H9 (cell line): Measurements from ENCODE around the gene CELF5. TPM values are rescaled to one million over a fixed set of nuclear protein-coding genes. Genes with fewer than 3 reads are reported as not detected.

Experiments used
- DNase-seq: peaks from one replicate; pipeline ENCODE4 v3.0.0-alpha.2; 2017
- H2AFZ ChIP-seq: one replicate; pipeline ENCODE4 v1.6.1; 2013; ENCODE audit warnings: mild to moderate bottlenecking, low read length, control low read depth, moderate library complexity
- H2AK5ac ChIP-seq: 2 replicates; pipeline ENCODE4 v1.6.1; 2013; ENCODE audit warnings: low read length, control low read depth, mixed read lengths; ENCODE audit not compliant: insufficient read length
- H2BK120ac ChIP-seq: one replicate; pipeline ENCODE4 v1.6.1; 2013; ENCODE audit warnings: low read depth, mild to moderate bottlenecking, low read length, control low read depth, inconsistent platforms; ENCODE audit not compliant: poor library complexity, severe bottlenecking
- H2BK12ac ChIP-seq: 2 replicates; pipeline ENCODE4 v1.6.1; 2013; ENCODE audit warnings: low read length, control low read depth, mixed read lengths, low read depth; ENCODE audit not compliant: insufficient read length
- H2BK15ac ChIP-seq: 2 replicates; pipeline ENCODE4 v1.6.1; 2013; ENCODE audit warnings: low read depth, low read length, control low read depth
- H2BK20ac ChIP-seq: one replicate; pipeline ENCODE4 v1.6.1; 2013; ENCODE audit warnings: low read depth, mild to moderate bottlenecking, low read length, control low read depth, inconsistent platforms; ENCODE audit not compliant: poor library complexity, severe bottlenecking
- H2BK5ac ChIP-seq: 2 replicates; pipeline ENCODE4 v1.6.1; 2013; ENCODE audit warnings: low read length, control low read depth, mixed read lengths; ENCODE audit not compliant: insufficient read length
- H3K14ac ChIP-seq: 2 replicates; pipeline ENCODE4 v1.6.1; 2013; ENCODE audit warnings: low read length, control low read depth; ENCODE audit not compliant: insufficient read depth
- H3K18ac ChIP-seq: 2 replicates; pipeline ENCODE4 v1.6.1; 2013; ENCODE audit warnings: low read depth, mild to moderate bottlenecking, mixed read lengths, low read length, control low read depth; ENCODE audit not compliant: insufficient read length
- H3K23ac ChIP-seq: 2 replicates; pipeline ENCODE4 v1.6.1; 2013; ENCODE audit warnings: low read length, control low read depth, mixed read lengths, low read depth; ENCODE audit not compliant: insufficient read length
- H3K23me2 ChIP-seq: 2 replicates; pipeline ENCODE4 v1.6.1; 2013; ENCODE audit warnings: low read depth, mild to moderate bottlenecking, mixed read lengths, low read length, control low read depth; ENCODE audit not compliant: insufficient read length, poor library complexity, severe bottlenecking
- H3K27ac ChIP-seq: 2 replicates; pipeline ENCODE4 v1.5.1; 2013; ENCODE audit warnings: low read length, control low read depth, mixed read lengths, low read depth; ENCODE audit not compliant: insufficient read length
- H3K27me3 ChIP-seq: 2 replicates; pipeline ENCODE4 v1.6.1; 2013; ENCODE audit warnings: low read length, control low read depth, inconsistent platforms; ENCODE audit not compliant: insufficient read depth
- H3K4ac ChIP-seq: 2 replicates; pipeline ENCODE4 v1.6.1; 2013; ENCODE audit warnings: low read depth, mild to moderate bottlenecking, control low read depth, inconsistent platforms, low read length, moderate library complexity
- H3K4me1 ChIP-seq: 2 replicates; pipeline ENCODE4 v1.6.1; 2013; ENCODE audit warnings: low read length, control low read depth, inconsistent platforms; ENCODE audit not compliant: insufficient read depth
- H3K4me2 ChIP-seq: 2 replicates; pipeline ENCODE4 v1.6.1; 2013; ENCODE audit warnings: low read length, control low read depth, mixed read lengths; ENCODE audit not compliant: insufficient read length, insufficient read depth
- H3K56ac ChIP-seq: 2 replicates; pipeline ENCODE4 v1.6.1; 2013; ENCODE audit warnings: low read depth, mild to moderate bottlenecking, mixed read lengths, low read length, control low read depth; ENCODE audit not compliant: insufficient read length
- H3K79me1 ChIP-seq: 2 replicates; pipeline ENCODE4 v1.6.1; 2013; ENCODE audit warnings: low read depth, mild to moderate bottlenecking, moderate library complexity, low read length, control low read depth, inconsistent platforms; ENCODE audit not compliant: insufficient read depth, poor library complexity, severe bottlenecking
- H3K79me2 ChIP-seq: 2 replicates; pipeline ENCODE4 v1.6.1; 2013; ENCODE audit warnings: low read length, control low read depth, inconsistent platforms; ENCODE audit not compliant: insufficient read depth
- H3K9ac ChIP-seq: 2 replicates; pipeline ENCODE4 v1.6.1; 2013; ENCODE audit warnings: low read length, control low read depth, mixed read lengths; ENCODE audit not compliant: insufficient read length; ENCODE audit errors: extremely low read depth
- H3K9me3 ChIP-seq: one replicate; pipeline ENCODE4 v1.6.1; 2013; ENCODE audit warnings: low read depth, low read length, inconsistent platforms; ENCODE audit not compliant: control insufficient read depth
- H3T11ph ChIP-seq: one replicate; pipeline ENCODE4 v1.6.1; 2013; ENCODE audit warnings: mild to moderate bottlenecking, low read length, control low read depth, inconsistent platforms
- H4K20me1 ChIP-seq: one replicate; pipeline ENCODE4 v1.6.1; 2013; ENCODE audit not compliant: control insufficient read depth, insufficient read length, insufficient read depth
- H4K5ac ChIP-seq: 2 replicates; pipeline ENCODE4 v1.6.1; 2013; ENCODE audit warnings: low read depth, mild to moderate bottlenecking, mixed read lengths, low read length, control low read depth; ENCODE audit not compliant: insufficient read length
- H4K8ac ChIP-seq: replicated peaks from 2 replicates; pipeline ENCODE4 v1.6.1; 2013; ENCODE audit warnings: low read length, control low read depth, mixed read lengths, low read depth; ENCODE audit not compliant: insufficient read length
- H4K91ac ChIP-seq: 2 replicates; pipeline ENCODE4 v1.6.1; 2013; ENCODE audit warnings: low read depth, mild to moderate bottlenecking, moderate library complexity, mixed read lengths, low read length, control low read depth; ENCODE audit not compliant: insufficient read length
- H3K27ac Mint-ChIP-seq, 3 experiments: 2 replicates in 2 of 3; 3 replicates in 1 of 3; pipeline ENCODE4 v1.8.0; 2020 to 2021; ENCODE audit warnings: mixed read lengths in 3 of 3, mild to moderate bottlenecking in 1 of 3, moderate library complexity in 1 of 3
- H3K27me3 Mint-ChIP-seq: 2 replicates; pipeline ENCODE4 v1.8.0; 2021; ENCODE audit warnings: low read depth, mild to moderate bottlenecking, moderate library complexity, mixed read lengths
- H3K36me3 Mint-ChIP-seq, 3 experiments: 2 replicates in 2 of 3; 3 replicates in 1 of 3; pipeline ENCODE4 v1.8.0; 2020 to 2021; ENCODE audit warnings: low read depth in 3 of 3, mixed read lengths in 3 of 3; ENCODE audit not compliant: insufficient read depth in 1 of 3
- H3K4me1 Mint-ChIP-seq, 2 experiments: 2 replicates each; pipeline ENCODE4 v1.8.0; 2020; ENCODE audit warnings: mixed read lengths in 2 of 2
- H3K4me3 Mint-ChIP-seq, 2 experiments: 2 replicates in 1 of 2; 3 replicates in 1 of 2; pipeline ENCODE4 v1.8.0; 2020 to 2021; ENCODE audit warnings: mild to moderate bottlenecking in 2 of 2, mixed read lengths in 2 of 2, moderate library complexity in 1 of 2
- H3K9me3 Mint-ChIP-seq, 2 experiments: 2 replicates in 1 of 2; 3 replicates in 1 of 2; pipeline ENCODE4 v1.8.0; 2020; ENCODE audit warnings: mild to moderate bottlenecking in 2 of 2, mixed read lengths in 2 of 2, moderate library complexity in 1 of 2
- CTCF ChIP-seq: fragments of 200-600 bp; sonication (generic); conservative IDR thresholded peaks from 3 replicates; pipeline ENCODE4 v1.8.0; 2021; ENCODE audit warnings: antibody characterized with exemption, mild to moderate bottlenecking
- WGBS: extraction: QIAGEN DNeasy Blood & Tissue Kit; methylation state at CpG from one replicate; pipeline ENCODE4 v1.1.7; 2013; ENCODE audit warnings: missing lambda C conversion rate, low lambda C conversion rate, mixed read lengths; ENCODE audit not compliant: insufficient read length; ENCODE audit errors: extremely low coverage; 5-methylcytosine and 5-hydroxymethylcytosine counted together
- total RNA-seq: library from RNA; stranded (reverse); gene quantifications from 2 replicates; pipeline ENCODE4 v1.2.1, GENCODE V29; 2021

Gene CELF5
- total RNA-seq, 1 experiment from 2014 or later = 4.8 TPM

- Histone ChIP-seq H3K56ac (no peak overlapping the region), H3K27me3 (no peaks in the 10 kb centered on the region), H2BK120ac (no peak overlapping the region), H2BK12ac (no peak overlapping the region), H2AFZ (no peak overlapping the region), H3K9me3 (no peaks in the 10 kb centered on the region), H3K79me2 (no peaks in the 10 kb centered on the region), H3K9ac (no peak overlapping the region), H3K23me2 (no peaks in the 10 kb centered on the region), H2BK5ac (no peak overlapping the region), H4K20me1 (no peaks in the 10 kb centered on the region), H3K79me1 (no peaks in the 10 kb centered on the region), H3K4me1 (no peaks in the 10 kb centered on the region), H3K4ac (no peak overlapping the region), H3T11ph (no peak overlapping the region), H2AK5ac (no peak overlapping the region), H2BK15ac (no peak overlapping the region), H3K18ac (no peak overlapping the region), H4K91ac (no peak overlapping the region), H4K5ac (no peak overlapping the region), H3K23ac (no peak overlapping the region), H2BK20ac (no peak overlapping the region), H4K8ac (no peak overlapping the region), H3K14ac (no peak overlapping the region), H3K27ac (no peak overlapping the region), H3K4me2 (no peak overlapping the region)
- DNase-seq = no peak
- no peaks in the 10 kb centered on the region for H3K36me3 Mint-ChIP-seq
- H3K27ac Mint-ChIP-seq = no peak overlapping the region
- no CpG with 5 or more reads among the region's 11 CpGs for WGBS
- peaks cover 0 to 7% of the 10 kb centered on the region in 2 experiments; a peak in 2 of 4 replicates for H3K4me1 Mint-ChIP-seq
- H3K9me3 Mint-ChIP-seq = no peaks in the 10 kb centered on the region; a peak in 1 of 5 replicates
- no peak for TF ChIP-seq CTCF
- H3K27me3 Mint-ChIP-seq = peaks cover 51% of the 10 kb centered on the region
- H3K4me3 Mint-ChIP-seq = no peak overlapping the region
These were observed 91.7 kb downstream of the CELF5 start for GRCh38 chr19:3316132-3316648.
